Esophagus squamous epithelium (tissue), 5 donors: ENCODE data around the gene NDRG3. TPM values are rescaled to one million over a fixed set of nuclear protein-coding genes. Genes with fewer than 3 reads are reported as not detected.
A peak's percentile ranks its signal among the peaks of the same experiment; 100 is the strongest.

Experiments
- DNase-seq: peaks from one replicate; lab custom pipeline; 2025; lab: John Stamatoyannopoulos, UW
- H3K27ac ChIP-seq, 4 donors: fragments of 200-600 bp; sonication (generic); one replicate each; pipeline ENCODE4 v1.5.1; 2016 to 2019; ENCODE audit warnings: mild to moderate bottlenecking in 1 of 4
- H3K27me3 ChIP-seq, 4 donors: fragments of 200-600 bp; sonication (generic); 1 replicate in 3 of 4; 2 replicates in 1 of 4; pipeline versions ENCODE4 v1.5.1 to v1.6.0; 2017 to 2021; ENCODE audit warnings: antibody characterized with exemption in 1 of 4
- H3K36me3 ChIP-seq, 3 donors: fragments of 200-600 bp; sonication (generic); one replicate each; pipeline ENCODE4 v1.5.1; 2016 to 2019
- H3K4me1 ChIP-seq, 3 donors: fragments of 200-600 bp; sonication (generic); one replicate each; pipeline ENCODE4 v1.5.1; 2017 to 2019
- H3K4me3 ChIP-seq, 4 donors: fragments of 200-600 bp; sonication (generic); 1 replicate in 3 of 4; 2 replicates in 1 of 4; pipeline ENCODE4 v1.5.1; 2016 to 2019; ENCODE audit warnings: mild to moderate bottlenecking in 2 of 4, moderate library complexity in 1 of 4
- H3K9me3 ChIP-seq, 3 donors: fragments of 200-600 bp; sonication (generic); one replicate each; pipeline ENCODE4 v1.5.1; 2016 to 2019
- CTCF ChIP-seq, 6 experiments: fragments of 450-650 bp in 4 of 6; fragments of 200-600 bp in 2 of 6; sonication (generic) in 2 of 6; IDR thresholded peaks; one replicate each; pipeline ENCODE4 v1.5.1; 2016 to 2019; ENCODE audit warnings: antibody characterized with exemption in 6 of 6, mild to moderate bottlenecking in 4 of 6, moderate library complexity in 4 of 6
- POLR2A ChIP-seq, 4 donors: fragments of 450-650 bp; IDR thresholded peaks; one replicate each; pipeline ENCODE4 v1.6.1; 2017; ENCODE audit warnings: antibody characterized with exemption in 4 of 4, mild to moderate bottlenecking in 4 of 4, moderate library complexity in 3 of 4
- WGBS, 2 donors: methylation state at CpG; one replicate each; pipeline ENCODE4 v1.1.5; 2018; 5-methylcytosine and 5-hydroxymethylcytosine counted together
- intact Hi-C: fragments of 100-400 bp; cut with DNase I; formaldehyde crosslinking; loops from one replicate; pipeline ENCODE4 v1.15.0; 2022
- total RNA-seq, 4 donors: library from RNA; depleted of rRNA; stranded (reverse); fragments of >200 nt; gene quantifications; one replicate each; pipeline ENCODE4 v1.1.0, GENCODE V29; 2016
- donor health status: DM: yes; HTN: yes; CAD: no.

Gene NDRG3
- total RNA-seq, 4 donors from 2014 or later, result 13.9 to 23.5 (median 18.1) TPM

- no peak for DNase-seq
- no peak overlapping the region for H3K4me3 ChIP-seq
- no peaks in the 10 kb centered on the region for H3K27me3 ChIP-seq
- intact Hi-C loops, result no loop called here
- peaks cover 0 to 18% (median 5%) of the 10 kb centered on the region in 3 donors for H3K4me1 ChIP-seq
- TF ChIP-seq CTCF (IDR thresholded peaks at IDR 0.05), result no peak
- H3K27ac ChIP-seq, result no peak overlapping the region
- H3K9me3 ChIP-seq, result no peaks in the 10 kb centered on the region
- peaks cover 0 to 67% (median 0%) of the 10 kb centered on the region in 3 donors for H3K36me3 ChIP-seq
Observed at GRCh38 chr20:36756496-36756895, 10.6 kb upstream of the NDRG3 start.

GRCh38 chr20:36754656-36755222 is 8.8 kb upstream of the NDRG3 start:
- H3K36me3 ChIP-seq, result peaks cover 0 to 72% (median 0%) of the 10 kb centered on the region in 3 donors
- intact Hi-C loops, result no loop called here
- no peaks in the 10 kb centered on the region for H3K9me3 ChIP-seq
- TF ChIP-seq CTCF (IDR thresholded peaks at IDR 0.05) (peak; percentile 60 to 81 (median 76)), POLR2A (IDR thresholded peaks at IDR 0.05) (no peak)
- WGBS, 2 donors, result 3 to 6% methylated on average over 2 of the region's 2 CpGs
- peaks cover 0 to 18% (median 5%) of the 10 kb centered on the region in 3 donors for H3K4me1 ChIP-seq
- DNase-seq, result no peak
- H3K27ac ChIP-seq, result peak overlapping the region in 3 of 4 donors; percentile 41 to 67 (median 43)
- H3K27me3 ChIP-seq, result no peaks in the 10 kb centered on the region
- no peak overlapping the region for H3K4me3 ChIP-seq

- Histone ChIP-seq H3K4me1 (peaks cover 0 to 17% (median 5%) of the 10 kb centered on the region in 3 donors), H3K9me3 (no peaks in the 10 kb centered on the region), H3K27ac (no peak overlapping the region), H3K27me3 (no peaks in the 10 kb centered on the region), H3K4me3 (no peak overlapping the region), H3K36me3 (peaks cover 0 to 62% (median 0%) of the 10 kb centered on the region in 3 donors)
- TF ChIP-seq CTCF (IDR thresholded peaks at IDR 0.05) (no peak), POLR2A (IDR thresholded peaks at IDR 0.05) (no peak)
- no peak for DNase-seq
- WGBS, 2 donors, result 94 to 97% methylated on average over 5 of the region's 5 CpGs
- intact Hi-C loops, result no loop called here
Observed at GRCh38 chr20:36752582-36752981, 6.7 kb upstream of the NDRG3 start.

- Histone ChIP-seq H3K36me3 (no peaks in the 10 kb centered on the region), H3K4me3 (peak overlapping the region; percentile 67 to 99 (median 88)), H3K27me3 (no peaks in the 10 kb centered on the region), H3K9me3 (no peaks in the 10 kb centered on the region), H3K27ac (peak overlapping the region; percentile 72 to 82 (median 74)), H3K4me1 (peaks cover 14 to 27% (median 15%) of the 10 kb centered on the region in 3 donors)
- TF ChIP-seq POLR2A (IDR thresholded peaks at IDR 0.05), result no peak
- TF ChIP-seq CTCF (IDR thresholded peaks at IDR 0.05), result no peak
- 14 to 17% methylated on average over 8 to 9 of the region's 44 CpGs for WGBS, 2 donors
- intact Hi-C loops, result no loop called here
- DNase-seq, result no peak
Observed at GRCh38 chr20:36745234-36745926, 510 bp downstream of the NDRG3 start.

GRCh38 chr20:36744764-36745191 is 1.1 kb downstream of the NDRG3 start:
- Histone ChIP-seq H3K36me3 (no peaks in the 10 kb centered on the region), H3K4me3 (peak overlapping the region; percentile 67 to 99 (median 88)), H3K9me3 (no peaks in the 10 kb centered on the region), H3K4me1 (peaks cover 14 to 27% (median 15%) of the 10 kb centered on the region in 3 donors), H3K27ac (peak overlapping the region; percentile 21 to 82 (median 50)), H3K27me3 (no peaks in the 10 kb centered on the region)
- WGBS, 2 donors, result 4 to 19% methylated on average over 3 to 5 of the region's 8 CpGs
- intact Hi-C loops, result no loop called here
- TF ChIP-seq POLR2A (IDR thresholded peaks at IDR 0.05) (no peak), CTCF (IDR thresholded peaks at IDR 0.05) (no peak)
- no peak for DNase-seq
